Esophagus muscularis mucosa (tissue), 4 donors: ENCODE measurements around the gene CTIF. TPM values are rescaled to one million over a fixed set of nuclear protein-coding genes. Genes with fewer than 3 reads are reported as not detected.
A peak's percentile ranks its signal among the peaks of the same experiment; 100 is the strongest.

ENCODE experiments used
- DNase-seq: peaks from one replicate; pipeline ENCODE4 v3.0.0-alpha.2; 2017; ENCODE audit errors: extremely low spot score
- H3K27ac ChIP-seq, 4 donors: fragments of 200-600 bp; sonication (generic); replicated peaks in 1 of 4; 1 replicate in 3 of 4; 2 replicates in 1 of 4; pipeline ENCODE4 v1.5.1; 2016 to 2019; ENCODE audit warnings: mild to moderate bottlenecking in 1 of 4
- H3K27me3 ChIP-seq, 4 donors: fragments of 200-600 bp; sonication (generic); one replicate each; pipeline versions ENCODE4 v1.5.1 to v1.6.0; 2016 to 2019
- H3K36me3 ChIP-seq, 4 donors: fragments of 200-600 bp; sonication (generic); one replicate each; pipeline ENCODE4 v1.5.1; 2016 to 2019
- H3K4me1 ChIP-seq, 4 donors: fragments of 200-600 bp; sonication (generic); one replicate each; pipeline ENCODE4 v1.5.1; 2016 to 2019
- H3K4me3 ChIP-seq, 4 donors: fragments of 200-600 bp; sonication (generic); 1 replicate in 2 of 4; 2 replicates in 2 of 4; pipeline ENCODE4 v1.5.1; 2016 to 2019; ENCODE audit warnings: mild to moderate bottlenecking in 4 of 4, moderate library complexity in 1 of 4
- H3K9me3 ChIP-seq, 4 donors: fragments of 200-600 bp; sonication (generic); 1 replicate in 3 of 4; 2 replicates in 1 of 4; pipeline ENCODE4 v1.5.1; 2016 to 2019
- CTCF ChIP-seq, 3 experiments: fragments of 200-600 bp in 2 of 3; fragments of 450-650 bp in 1 of 3; sonication (generic) in 2 of 3; IDR thresholded peaks; one replicate each; pipeline ENCODE4 v1.5.1; 2017 to 2019; ENCODE audit warnings: antibody characterized with exemption in 3 of 3, mild to moderate bottlenecking in 2 of 3, moderate library complexity in 1 of 3
- EP300 ChIP-seq: sonication (generic); formaldehyde crosslinking; IDR thresholded peaks from one replicate; pipeline ENCODE4 v1.6.1; 2017; ENCODE audit warnings: antibody characterized with exemption
- POLR2A ChIP-seq: fragments of 450-650 bp; IDR thresholded peaks from one replicate; pipeline ENCODE4 v1.6.1; 2017; ENCODE audit warnings: antibody characterized with exemption, moderate library complexity, mild to moderate bottlenecking, low read depth
- POLR2AphosphoS5 ChIP-seq, 2 donors: sonication (generic); formaldehyde crosslinking; IDR thresholded peaks; one replicate each; pipeline ENCODE4 v1.6.1; 2017; ENCODE audit warnings: antibody characterized with exemption in 2 of 2
- WGBS: methylation state at CpG from one replicate; pipeline ENCODE4 v1.1.5; 2018; 5-methylcytosine and 5-hydroxymethylcytosine counted together
- intact Hi-C: fragments of 100-400 bp; cut with DNase I; formaldehyde crosslinking; loops from one replicate; pipeline ENCODE4 v1.15.1; 2023
- total RNA-seq, 4 donors: library from RNA; depleted of rRNA; stranded (reverse); fragments of >200 nt; gene quantifications; one replicate each; pipeline versions ENCODE4 v1.1.0 to v1.2.1, GENCODE V29; 2016

Gene CTIF
- total RNA-seq, 4 donors from 2014 or later = 63.1 to 137 (median 87.7) TPM

- H3K36me3 ChIP-seq = peaks cover 0 to 25% (median 14%) of the 10 kb centered on the region in 4 donors
- no peaks in the 10 kb centered on the region for H3K9me3 ChIP-seq
- WGBS = 29% methylated on average over 7 of the region's 7 CpGs
- peak overlapping the region; percentile 53 to 73 (median 62) for H3K27ac ChIP-seq
- peaks cover 0 to 38% (median 28%) of the 10 kb centered on the region in 4 donors for H3K4me1 ChIP-seq
- no peak for TF ChIP-seq POLR2A
- TF ChIP-seq EP300 = no peak
- TF ChIP-seq CTCF (IDR thresholded peaks at IDR 0.05) = no peak
- peak; percentile 58 to 79 for TF ChIP-seq POLR2AphosphoS5 (IDR thresholded peaks at IDR 0.05)
- no peak for DNase-seq
- H3K27me3 ChIP-seq = no peaks in the 10 kb centered on the region
- no peak overlapping the region for H3K4me3 ChIP-seq
- intact Hi-C loops = loop anchor here (2.0 kb wide), 1 partner anchor 89 kb away; no protein-coding TSS in a partner anchor
These were observed 91.0 kb downstream of the CTIF start for GRCh38 chr18:48629730-48630324.

- intact Hi-C loops = no loop called here
- Histone ChIP-seq H3K9me3 (no peaks in the 10 kb centered on the region), H3K4me3 (no peak overlapping the region), H3K4me1 (peaks cover 0 to 38% (median 27%) of the 10 kb centered on the region in 4 donors), H3K36me3 (peaks cover 0 to 29% (median 19%) of the 10 kb centered on the region in 4 donors), H3K27me3 (no peaks in the 10 kb centered on the region), H3K27ac (peak overlapping the region in 1 of 4 donors; percentile 28)
- whole genome bisulfite sequencing = 100% methylated on average over 6 of the region's 6 CpGs
- TF ChIP-seq EP300 = no peak
- no peak for DNase-seq
These were observed 93.0 kb downstream of the CTIF start for GRCh38 chr18:48631851-48632250.

GRCh38 chr18:48632676-48633257 lies 93.9 kb downstream of the CTIF start:
- no peaks in the 10 kb centered on the region for H3K27me3 ChIP-seq
- H3K4me3 ChIP-seq = no peak overlapping the region
- intact Hi-C loops = no loop called here
- peaks cover 0 to 38% (median 21%) of the 10 kb centered on the region in 4 donors for H3K36me3 ChIP-seq
- DNase-seq = no peak
- 94% methylated on average over 4 of the region's 12 CpGs for WGBS
- H3K4me1 ChIP-seq = peaks cover 0 to 31% (median 23%) of the 10 kb centered on the region in 4 donors
- TF ChIP-seq POLR2A (no peak), CTCF (IDR thresholded peaks at IDR 0.05) (no peak), POLR2AphosphoS5 (IDR thresholded peaks at IDR 0.05) (no peak), EP300 (no peak)
- H3K9me3 ChIP-seq = no peaks in the 10 kb centered on the region
- H3K27ac ChIP-seq = peak overlapping the region in 1 of 4 donors; percentile 28

GRCh38 chr18:48634491-48634890 lies 95.7 kb downstream of the CTIF start:
- intact Hi-C loops = no loop called here
- whole genome bisulfite sequencing = 99% methylated on average over 6 of the region's 6 CpGs
- H3K4me3 ChIP-seq = no peak overlapping the region
- H3K4me1 ChIP-seq = peaks cover 5 to 20% (median 14%) of the 10 kb centered on the region in 4 donors
- no peaks in the 10 kb centered on the region for H3K27me3 ChIP-seq
- no peak for DNase-seq
- TF ChIP-seq POLR2AphosphoS5 (IDR thresholded peaks at IDR 0.05) (no peak), EP300 (no peak), CTCF (IDR thresholded peaks at IDR 0.05) (no peak), POLR2A (no peak)
- H3K27ac ChIP-seq = no peak overlapping the region
- peaks cover 0 to 46% (median 20%) of the 10 kb centered on the region in 4 donors for H3K36me3 ChIP-seq
- H3K9me3 ChIP-seq = no peaks in the 10 kb centered on the region

GRCh38 chr18:48634975-48635374 lies 96.1 kb downstream of the CTIF start:
- Histone ChIP-seq H3K27ac (no peak overlapping the region), H3K27me3 (no peaks in the 10 kb centered on the region), H3K4me1 (peaks cover 5 to 20% (median 11%) of the 10 kb centered on the region in 4 donors), H3K36me3 (peaks cover 0 to 46% (median 20%) of the 10 kb centered on the region in 4 donors), H3K4me3 (no peak overlapping the region), H3K9me3 (no peaks in the 10 kb centered on the region)
- 97% methylated on average over 1 of the region's 1 CpG for WGBS
- no peak for DNase-seq
- intact Hi-C loops = no loop called here
- TF ChIP-seq POLR2AphosphoS5 (IDR thresholded peaks at IDR 0.05) (no peak), CTCF (IDR thresholded peaks at IDR 0.05) (no peak), POLR2A (no peak), EP300 (no peak)
